ENCODE data around the gene PGM2L1.
A peak's percentile ranks its signal among the peaks of the same experiment; 100 is the strongest.

The PGM2L1 gene

DNA sequence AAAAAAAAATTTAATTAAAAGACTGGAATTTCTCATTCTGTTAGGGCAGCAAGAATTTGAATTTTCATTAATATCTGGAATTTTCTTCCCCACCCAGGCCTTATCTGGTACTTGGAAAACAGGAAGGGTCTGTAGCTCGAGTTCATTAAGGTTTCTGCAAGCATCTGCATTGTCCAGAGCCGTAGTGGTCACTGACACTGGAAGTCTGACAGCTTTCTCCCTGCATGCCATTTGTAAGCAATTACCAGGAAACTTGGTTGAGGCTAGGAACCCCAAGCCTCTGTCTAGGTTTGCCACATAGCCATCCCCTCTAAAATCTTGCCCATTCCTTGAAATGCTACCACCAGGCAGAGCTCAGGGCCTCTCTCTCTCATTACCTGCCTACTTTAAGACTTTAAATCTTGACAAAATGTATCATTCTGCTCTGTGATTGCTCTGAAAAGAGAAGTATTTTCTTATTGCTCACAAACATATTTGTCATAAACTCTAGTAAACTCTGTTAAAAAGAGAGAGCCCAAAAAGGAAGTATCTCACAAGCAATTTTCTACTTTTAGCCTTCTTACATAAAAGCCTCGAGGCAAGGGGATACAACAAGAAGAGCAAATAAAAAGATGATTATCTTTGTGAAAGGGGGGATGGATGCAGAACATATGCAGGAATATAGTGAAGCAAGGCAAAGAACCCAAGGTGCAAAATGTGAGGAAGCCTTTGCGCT is 5.5 kb upstream of the PGM2L1 start:
- no peak for DNase-seq (ENCODE audit: low read depth, low spot score)
- in situ Hi-C loops (cut with HindIII; ENCODE audit: low sequenced_read_pairs) = no loop called here
- no peak overlapping the region for H3K4me3 ChIP-seq (ENCODE audit: low read depth, low read length)
- TF ChIP-seq, protein P1, sequence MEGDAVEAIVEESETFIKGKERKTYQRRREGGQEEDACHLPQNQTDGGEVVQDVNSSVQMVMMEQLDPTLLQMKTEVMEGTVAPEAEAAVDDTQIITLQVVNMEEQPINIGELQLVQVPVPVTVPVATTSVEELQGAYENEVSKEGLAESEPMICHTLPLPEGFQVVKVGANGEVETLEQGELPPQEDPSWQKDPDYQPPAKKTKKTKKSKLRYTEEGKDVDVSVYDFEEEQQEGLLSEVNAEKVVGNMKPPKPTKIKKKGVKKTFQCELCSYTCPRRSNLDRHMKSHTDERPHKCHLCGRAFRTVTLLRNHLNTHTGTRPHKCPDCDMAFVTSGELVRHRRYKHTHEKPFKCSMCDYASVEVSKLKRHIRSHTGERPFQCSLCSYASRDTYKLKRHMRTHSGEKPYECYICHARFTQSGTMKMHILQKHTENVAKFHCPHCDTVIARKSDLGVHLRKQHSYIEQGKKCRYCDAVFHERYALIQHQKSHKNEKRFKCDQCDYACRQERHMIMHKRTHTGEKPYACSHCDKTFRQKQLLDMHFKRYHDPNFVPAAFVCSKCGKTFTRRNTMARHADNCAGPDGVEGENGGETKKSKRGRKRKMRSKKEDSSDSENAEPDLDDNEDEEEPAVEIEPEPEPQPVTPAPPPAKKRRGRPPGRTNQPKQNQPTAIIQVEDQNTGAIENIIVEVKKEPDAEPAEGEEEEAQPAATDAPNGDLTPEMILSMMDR (IDR thresholded peaks at IDR 0.05; ENCODE audit: low read depth, low read length) = no peak

GRCh38 chr11:74400606-74401005 is 2.4 kb upstream of the PGM2L1 start:
- in situ Hi-C loops (cut with HindIII; ENCODE audit: low sequenced_read_pairs) = no loop called here
- DNase-seq (ENCODE audit: low read depth, low spot score) = no peak
- TF ChIP-seq, protein P1 (IDR thresholded peaks at IDR 0.05; ENCODE audit: low read depth, low read length) = no peak
- H3K4me3 ChIP-seq (ENCODE audit: low read depth, low read length) = no peak overlapping the region

DNA sequence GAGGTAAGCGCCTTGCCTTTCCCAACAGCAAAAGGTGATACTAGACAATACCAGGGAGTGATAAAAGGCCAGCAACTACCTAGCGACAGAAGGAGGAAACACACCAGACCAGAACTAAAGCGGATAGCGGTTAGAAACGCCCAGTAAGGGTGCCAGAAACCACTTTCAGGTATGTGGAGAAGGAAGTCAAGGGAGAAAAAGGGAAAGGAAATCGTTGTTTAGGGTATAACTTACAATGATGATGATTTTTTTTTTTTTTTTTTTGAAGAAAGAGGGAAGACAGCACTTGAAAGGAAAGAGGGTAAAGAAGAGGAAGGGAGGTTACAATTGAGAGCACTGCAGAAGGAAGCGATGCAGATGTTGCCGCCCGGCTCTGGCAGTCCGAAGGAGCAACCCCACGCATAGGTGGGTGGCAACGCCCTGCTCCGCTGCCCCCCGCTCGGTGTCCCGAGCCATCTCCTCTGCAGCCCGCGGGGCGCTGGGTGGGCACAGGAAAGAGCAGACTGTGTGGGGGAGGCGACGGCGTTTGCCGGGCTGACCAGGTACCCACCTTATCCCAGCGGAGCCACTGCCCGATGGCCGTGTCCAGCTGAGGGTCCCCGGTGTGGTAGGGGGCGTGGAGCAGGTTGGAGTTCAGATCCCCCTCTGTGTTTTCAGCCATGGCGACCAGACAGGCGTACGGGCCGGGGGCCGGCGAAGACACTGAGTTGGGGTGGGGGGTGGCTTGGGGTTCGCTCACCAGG is 561 bp downstream of the PGM2L1 start:
- TF ChIP-seq, protein P1 (IDR thresholded peaks at IDR 0.05; ENCODE audit: low read depth, low read length) = peak; percentile 52
- DNase-seq (ENCODE audit: low read depth, low spot score) = peak; percentile 68
- H3K4me3 ChIP-seq (ENCODE audit: low read depth, low read length) = peak overlapping the region; percentile 99
- in situ Hi-C loops (cut with HindIII; ENCODE audit: low sequenced_read_pairs) = no loop called here

DNA sequence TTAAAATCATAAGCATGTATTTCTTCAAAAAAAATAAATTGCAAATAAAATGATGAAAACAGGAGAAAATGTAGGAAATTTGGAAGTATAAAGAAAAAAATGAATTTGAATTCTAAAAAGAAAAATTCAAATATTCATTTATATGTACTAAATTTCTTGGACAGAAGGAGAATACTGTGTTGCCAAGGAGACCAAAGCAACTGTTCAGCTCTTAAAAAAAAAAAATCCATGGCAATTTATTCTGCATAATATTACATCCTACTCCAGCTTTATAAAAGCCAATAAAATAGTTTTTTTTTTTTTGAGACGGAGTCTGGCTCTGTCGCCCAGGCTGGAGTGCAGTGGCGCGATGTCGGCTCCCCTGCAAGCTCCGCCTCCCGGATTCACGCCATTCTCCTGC is 6.0 kb downstream of the PGM2L1 start:
- TF ChIP-seq, protein P1 (IDR thresholded peaks at IDR 0.05; ENCODE audit: low read depth, low read length) = no peak
- no peak overlapping the region for H3K4me3 ChIP-seq (ENCODE audit: low read depth, low read length)
- in situ Hi-C loops (cut with HindIII; ENCODE audit: low sequenced_read_pairs) = no loop called here
- no peak for DNase-seq (ENCODE audit: low read depth, low spot score)

- TF ChIP-seq, protein P1 (IDR thresholded peaks at IDR 0.05; ENCODE audit: low read depth, low read length) = no peak
- DNase-seq (ENCODE audit: low read depth, low spot score) = no peak
- in situ Hi-C loops (cut with HindIII; ENCODE audit: low sequenced_read_pairs) = no loop called here
- H3K4me3 ChIP-seq (ENCODE audit: low read depth, low read length) = no peak overlapping the region
Observed at GRCh38 chr11:74391193-74391592, 7.0 kb downstream of the PGM2L1 start.

DNA sequence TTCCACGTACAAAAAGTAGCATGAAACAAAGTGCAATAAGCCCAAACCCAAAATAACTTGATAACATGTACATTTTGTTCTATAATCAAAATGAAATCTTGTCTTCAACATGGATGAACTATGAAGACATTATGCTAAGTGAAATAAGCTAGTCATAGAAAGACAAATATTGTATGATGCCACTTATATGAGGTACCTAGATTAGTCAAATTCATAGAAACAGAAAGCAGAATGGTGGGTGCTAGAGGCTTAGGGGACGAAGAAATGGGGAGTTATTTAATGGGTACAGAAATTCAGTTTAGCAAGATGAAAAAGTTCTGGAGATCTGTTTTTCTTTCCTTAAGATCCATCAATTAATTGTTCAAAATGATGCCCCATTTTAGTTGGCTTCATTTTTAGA is 7.5 kb downstream of the PGM2L1 start:
- in situ Hi-C loops (cut with HindIII; ENCODE audit: low sequenced_read_pairs) = no loop called here
- DNase-seq (ENCODE audit: low read depth, low spot score) = no peak
- no peak overlapping the region for H3K4me3 ChIP-seq (ENCODE audit: low read depth, low read length)
- TF ChIP-seq, protein P1 (IDR thresholded peaks at IDR 0.05; ENCODE audit: low read depth, low read length) = no peak
